Measurements from ENCODE around the gene PLEKHA6. TPM values are rescaled to one million over a fixed set of nuclear protein-coding genes. Genes with fewer than 3 reads are reported as not detected.

PLEKHA6 gene
- total and polyA plus RNA-seq, 2 of the 8 experiments (the other 6 are each of a cell fraction or from before 2014, with no cell fraction given): 4.8 to 20.2 TPM

DNA sequence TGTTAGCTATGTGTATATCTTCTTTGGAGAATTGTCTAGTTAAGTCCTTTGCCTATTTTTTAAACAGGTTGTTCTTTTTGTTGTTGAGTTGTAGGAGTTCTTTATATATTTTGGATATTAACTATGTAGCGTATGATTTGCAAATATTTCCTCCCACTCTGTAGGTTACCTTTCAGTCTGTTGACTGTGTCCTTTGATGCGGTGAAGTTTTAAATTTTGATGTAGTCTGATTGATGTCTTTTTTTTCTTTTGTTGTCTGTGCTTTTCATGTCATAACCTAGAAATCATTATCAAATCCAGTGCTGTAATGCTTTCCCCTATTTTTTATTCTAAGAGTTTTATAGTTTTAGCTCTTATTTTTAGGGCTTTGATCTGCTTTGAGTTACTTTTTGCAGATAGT, 154.8 kb downstream of the PLEKHA6 start:
- no peak overlapping the region for H2BK120ac ChIP-seq (replicated peaks; ENCODE audit: low read depth, low read length)
- H2BK12ac ChIP-seq (ENCODE audit: low read depth, low read length): no peak overlapping the region
- H2AK5ac ChIP-seq (ENCODE audit: low read depth, low read length): no peak overlapping the region
- no peak overlapping the region for H3K27ac ChIP-seq (ENCODE audit: low read depth, low read length)
- no peak for DNase-seq (ENCODE audit: low read depth in 1 of 2, low spot score in 2 of 2)
- H3K14ac ChIP-seq (ENCODE audit: insufficient read length): no peak overlapping the region
- no peaks in the 10 kb centered on the region for H3K23me2 ChIP-seq (ENCODE audit: low read depth, low read length)
- H3K9me3 ChIP-seq (ENCODE audit: insufficient read depth in 2 of 2, low read depth in 1 of 2, low read length in 1 of 2): no peaks in the 10 kb centered on the region
- no peaks in the 10 kb centered on the region for H3K36me3 ChIP-seq (ENCODE audit: control insufficient read depth in 2 of 4, insufficient read depth in 4 of 4, low read length in 3 of 4)
- H2BK15ac ChIP-seq (ENCODE audit: low read length): no peak overlapping the region
- H3K79me2 ChIP-seq (ENCODE audit: control insufficient read depth in 1 of 2, insufficient read depth in 2 of 2, low read length in 2 of 2): no peaks in the 10 kb centered on the region
- H3K79me1 ChIP-seq (ENCODE audit: low read depth, low read length): peaks cover under 1% of the 10 kb centered on the region; the same call in 1 of the 2 replicates
- H3K18ac ChIP-seq (ENCODE audit: extremely low read depth, low read length): no peak overlapping the region
- no peak overlapping the region for H3K9ac ChIP-seq (replicated peaks in 1 of 4; ENCODE audit: extremely low read depth in 1 of 4, low read depth in 3 of 4, low read length in 3 of 4)
- WGBS, 2 experiments (ENCODE audit: extremely low coverage in 1 of 2, insufficient coverage in 1 of 2, insufficient read length in 1 of 2, insufficient replicate concordance in 2 of 2, low coverage in 1 of 2, low lambda C conversion rate in 2 of 2, missing lambda C conversion rate in 1 of 2): 93% methylated on average over 2 of the region's 2 CpGs; no CpG with 5 or more reads in 1 of the 2 experiments
- FAIRE-seq: no peak
- no peak overlapping the region for H4K5ac ChIP-seq (ENCODE audit: insufficient read length, low read depth, low read length)
- H4K20me1 ChIP-seq (replicated peaks in 1 of 2; ENCODE audit: control insufficient read depth in 1 of 2, insufficient read depth in 2 of 2, low read length in 2 of 2): peaks cover 0 to 4% of the 10 kb centered on the region in 2 experiments
- no peak overlapping the region for H3K56ac ChIP-seq (replicated peaks; ENCODE audit: insufficient read length, low read depth, low read length)
- no peak overlapping the region for H3K4me3 ChIP-seq (ENCODE audit: extremely low read depth in 1 of 4, insufficient read depth in 2 of 4, low read depth in 3 of 4, low read length in 4 of 4)
- no peak overlapping the region for H3K4ac ChIP-seq (replicated peaks; ENCODE audit: insufficient read length, low read depth, low read length)
- no peak overlapping the region for H2AFZ ChIP-seq (ENCODE audit: low read length)
- peaks cover 0 to 2% (median 2%) of the 10 kb centered on the region in 4 experiments; a peak in 3 of 7 replicates for H3K4me1 ChIP-seq (replicated peaks in 1 of 4; ENCODE audit: control insufficient read depth in 3 of 4, insufficient read depth in 4 of 4, low read length in 3 of 4)
- H3K4me2 ChIP-seq (ENCODE audit: insufficient read depth in 1 of 2, low read depth in 2 of 2, low read length in 2 of 2): no peak overlapping the region
- CTCF ChIA-PET (ENCODE audit: partially characterized antibody): interaction anchor here (1.2 to 12.6 kb wide), 8 partner anchors 9 to 194 kb away, joined by 6 to 360 read pairs (median 18); partner anchors contain the start of genes ETNK2, GOLT1A and REN
- POLR2A ChIA-PET (ENCODE audit: partially characterized antibody): interaction anchor here (1.4 to 2.4 kb wide), 2 partner anchors 9 kb away, joined by 4 to 6 read pairs; partner anchors contain the start of genes GOLT1A and KISS1
- H4K8ac ChIP-seq (ENCODE audit: extremely low read depth, insufficient read depth, low read length): no peak overlapping the region
- no peaks in the 10 kb centered on the region for H3K27me3 ChIP-seq (replicated peaks in 1 of 4; ENCODE audit: control insufficient read depth in 3 of 4, extremely low read depth in 1 of 4, insufficient read depth in 3 of 4, low read length in 3 of 4)
- no peak overlapping the region for H2BK20ac ChIP-seq (ENCODE audit: low read length)
- no peak overlapping the region for H4K91ac ChIP-seq (replicated peaks; ENCODE audit: insufficient read length, low read length)
- H2BK5ac ChIP-seq (ENCODE audit: low read depth, low read length): no peak overlapping the region
- H3K23ac ChIP-seq (ENCODE audit: insufficient read length): no peak overlapping the region
- TF ChIP-seq FOSL1 (IDR thresholded peaks at IDR 0.05; ENCODE audit: insufficient read depth, low read depth, low read length) (no peak), SIX5 (IDR thresholded peaks at IDR 0.05; ENCODE audit: low read depth, low read length) (no peak), E2F6 (IDR thresholded peaks at IDR 0.05) (no peak), BRCA1 (IDR thresholded peaks at IDR 0.05; ENCODE audit: low read depth, low read length) (no peak), BCL11A (IDR thresholded peaks at IDR 0.05; ENCODE audit: low read depth in 2 of 2, low read length in 2 of 2) (no peak), CTCF (IDR thresholded peaks at IDR 0.05; ENCODE audit: control extremely low read depth in 1 of 3, insufficient read depth in 1 of 3, low read depth in 1 of 3, low read length in 3 of 3) (no peak), SIN3A (conservative IDR thresholded peaks at IDR 0.05 in 1 of 2, IDR thresholded peaks at IDR 0.05 in 1 of 2; ENCODE audit: low read depth in 1 of 2, low read length in 2 of 2) (no peak), RNF2 (IDR thresholded peaks at IDR 0.05; ENCODE audit: borderline replicate concordance, low read depth, low read length, missing control alignments, poor library complexity, severe bottlenecking) (no peak), POLR2AphosphoS5 (IDR thresholded peaks at IDR 0.05; ENCODE audit: low read depth, low read length) (no peak), SP2 (IDR thresholded peaks at IDR 0.05; ENCODE audit: low read length) (no peak), POLR2A (IDR thresholded peaks at IDR 0.05; ENCODE audit: control extremely low read depth in 1 of 2, low read depth in 2 of 2, low read length in 2 of 2) (no peak)
